SK-N-SH treated with all-trans-retinoic acid at 6 μM for 48 hours (cell line): ENCODE measurements around the gene EXOC4.

Source experiments
- ISL1 ChIP-seq: fragments of 250-450 bp; sonication (Bioruptor Pico); IDR thresholded peaks from 2 replicates; pipeline ENCODE4 v2.1.2; 2022; ENCODE audit warnings: mild to moderate bottlenecking, moderate library complexity
- RARB ChIP-seq: fragments of 250-450 bp; sonication (Bioruptor Pico); IDR thresholded peaks from 2 replicates; pipeline ENCODE4 v1.8.0; 2021; ENCODE audit warnings: mild to moderate bottlenecking, moderate library complexity
- ZNF565 ChIP-seq: fragments of 450-650 bp; formaldehyde crosslinking; conservative IDR thresholded peaks from 2 replicates; pipeline ENCODE4 v1.5.0; 2020; ENCODE audit warnings: low read depth, mild to moderate bottlenecking, moderate library complexity
- ZNF70 ChIP-seq: fragments of 450-650 bp; formaldehyde crosslinking; IDR thresholded peaks from 2 replicates; pipeline ENCODE4 v1.5.0; 2020; ENCODE audit warnings: mild to moderate bottlenecking, moderate library complexity
- TF ChIP-seq, protein P1 (sequence below): fragments of 250-450 bp; sonication (Bioruptor Pico); IDR thresholded peaks from 2 replicates; pipeline ENCODE4 v1.8.0; 2020; ENCODE audit warnings: mild to moderate bottlenecking, moderate library complexity, borderline replicate concordance

DNA sequence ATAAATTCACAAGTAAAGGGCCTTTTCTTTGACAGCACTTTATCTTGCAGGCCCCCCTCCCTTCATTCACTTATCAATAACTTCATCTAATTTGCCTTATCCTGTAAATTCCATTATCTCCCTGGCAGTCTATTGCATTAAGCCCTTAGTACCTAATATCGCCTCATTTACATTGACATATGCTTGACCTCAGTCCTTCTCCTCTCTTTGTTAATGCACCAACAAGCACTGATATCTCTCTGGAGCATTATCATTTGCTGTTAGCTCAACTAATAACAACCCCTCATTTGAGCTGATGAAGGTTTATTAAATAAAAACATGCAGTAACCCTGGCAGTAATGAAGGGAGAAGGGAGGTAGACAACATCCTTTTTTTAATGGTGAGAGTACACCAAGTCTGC, 46.8 kb downstream of the EXOC4 start:
- TF ChIP-seq ZNF565 (CRISPR knock-in tag) (no peak), RARB (CRISPR knock-in tag) (no peak), ISL1 (CRISPR knock-in tag) (peak; percentile 62), ZNF70 (CRISPR knock-in tag) (no peak)
- TF ChIP-seq, protein P1, sequence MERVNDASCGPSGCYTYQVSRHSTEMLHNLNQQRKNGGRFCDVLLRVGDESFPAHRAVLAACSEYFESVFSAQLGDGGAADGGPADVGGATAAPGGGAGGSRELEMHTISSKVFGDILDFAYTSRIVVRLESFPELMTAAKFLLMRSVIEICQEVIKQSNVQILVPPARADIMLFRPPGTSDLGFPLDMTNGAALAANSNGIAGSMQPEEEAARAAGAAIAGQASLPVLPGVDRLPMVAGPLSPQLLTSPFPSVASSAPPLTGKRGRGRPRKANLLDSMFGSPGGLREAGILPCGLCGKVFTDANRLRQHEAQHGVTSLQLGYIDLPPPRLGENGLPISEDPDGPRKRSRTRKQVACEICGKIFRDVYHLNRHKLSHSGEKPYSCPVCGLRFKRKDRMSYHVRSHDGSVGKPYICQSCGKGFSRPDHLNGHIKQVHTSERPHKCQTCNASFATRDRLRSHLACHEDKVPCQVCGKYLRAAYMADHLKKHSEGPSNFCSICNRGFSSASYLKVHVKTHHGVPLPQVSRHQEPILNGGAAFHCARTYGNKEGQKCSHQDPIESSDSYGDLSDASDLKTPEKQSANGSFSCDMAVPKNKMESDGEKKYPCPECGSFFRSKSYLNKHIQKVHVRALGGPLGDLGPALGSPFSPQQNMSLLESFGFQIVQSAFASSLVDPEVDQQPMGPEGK = no peak
